Muscle layer of colon (tissue), 2 donors: ENCODE measurements around the gene TXNDC2.
"Not testable (repeated sequence)": the region's sequence is repeated elsewhere in the genome, so short reads cannot be mapped to it uniquely, and the experiment has no call there.

Source experiments
- H3K27ac ChIP-seq: one replicate; pipeline ENCODE4 v1.7.0; 2013; ENCODE audit warnings: low read depth, mild to moderate bottlenecking, low read length, moderate library complexity
- H3K27me3 ChIP-seq, 2 donors: one replicate each; pipeline ENCODE4 v1.7.0; 2013; ENCODE audit warnings: low read length in 2 of 2, mild to moderate bottlenecking in 2 of 2; ENCODE audit not compliant: insufficient read depth in 2 of 2, control insufficient read depth in 1 of 2
- H3K36me3 ChIP-seq: one replicate; pipeline ENCODE4 v1.7.0; 2013; ENCODE audit warnings: mild to moderate bottlenecking, low read length; ENCODE audit not compliant: insufficient read depth
- H3K4me1 ChIP-seq: one replicate; pipeline ENCODE4 v1.7.0; 2013; ENCODE audit warnings: mild to moderate bottlenecking, low read length; ENCODE audit not compliant: insufficient read depth
- H3K4me3 ChIP-seq, 2 donors: one replicate each; pipeline ENCODE4 v1.7.0; 2013; ENCODE audit warnings: low read length in 2 of 2, low read depth in 1 of 2, mild to moderate bottlenecking in 1 of 2, moderate library complexity in 1 of 2
- H3K9ac ChIP-seq: one replicate; pipeline ENCODE4 v1.7.0; 2013; ENCODE audit warnings: low read length
- H3K9me3 ChIP-seq: one replicate; pipeline ENCODE4 v1.7.0; 2013; ENCODE audit warnings: mild to moderate bottlenecking, low read length
- donor health status: abdominal sarcoma.
- donor health status: Adenocarcinoma of cecum.

The TXNDC2 gene

GRCh38 chr18:9891515-9891914, 5.7 kb downstream of the TXNDC2 start:
- H3K4me1 ChIP-seq, H3K9me3 ChIP-seq, H3K27ac ChIP-seq, H3K4me3 ChIP-seq, H3K27me3 ChIP-seq, H3K36me3 ChIP-seq, H3K9ac ChIP-seq: not testable (repeated sequence)

GRCh38 chr18:9894454-9895068, 8.8 kb downstream of the TXNDC2 start:
- no peaks in the 10 kb centered on the region for H3K36me3 ChIP-seq
- no peaks in the 10 kb centered on the region for H3K27me3 ChIP-seq
- no peaks in the 10 kb centered on the region for H3K9me3 ChIP-seq
- no peak overlapping the region for H3K27ac ChIP-seq
- no peak overlapping the region for H3K9ac ChIP-seq
- no peaks in the 10 kb centered on the region for H3K4me1 ChIP-seq
- no peak overlapping the region for H3K4me3 ChIP-seq

DNA sequence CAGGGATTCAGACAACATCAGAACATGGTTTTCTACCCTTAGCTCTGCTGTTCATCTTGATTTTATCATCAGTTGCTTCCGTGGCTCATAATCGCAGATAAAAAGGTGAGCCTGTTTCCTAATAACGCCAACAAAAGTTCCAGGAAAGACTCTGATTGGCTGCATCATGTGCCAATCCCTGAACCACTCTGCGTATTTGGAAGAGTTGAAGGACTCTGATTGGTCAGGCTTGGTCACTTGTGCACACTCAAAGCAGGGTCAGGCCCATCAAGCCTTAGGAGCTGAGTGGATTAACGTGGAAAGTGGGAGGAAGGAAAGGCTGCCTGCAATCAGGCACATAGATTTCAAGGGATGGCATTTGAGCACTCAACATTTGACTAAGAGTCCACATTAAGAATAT, 11.4 kb downstream of the TXNDC2 start:
- H3K4me3 ChIP-seq, result no peak overlapping the region
- H3K4me1 ChIP-seq, result no peaks in the 10 kb centered on the region
- no peak overlapping the region for H3K27ac ChIP-seq
- H3K27me3 ChIP-seq, result no peaks in the 10 kb centered on the region
- no peaks in the 10 kb centered on the region for H3K9me3 ChIP-seq
- H3K36me3 ChIP-seq, result no peaks in the 10 kb centered on the region
- no peak overlapping the region for H3K9ac ChIP-seq

GRCh38 chr18:9897787-9898291, 12.1 kb downstream of the TXNDC2 start:
- not testable (repeated sequence) for H3K27ac ChIP-seq, H3K9ac ChIP-seq, H3K4me1 ChIP-seq, H3K27me3 ChIP-seq, H3K4me3 ChIP-seq, H3K9me3 ChIP-seq, H3K36me3 ChIP-seq

DNA sequence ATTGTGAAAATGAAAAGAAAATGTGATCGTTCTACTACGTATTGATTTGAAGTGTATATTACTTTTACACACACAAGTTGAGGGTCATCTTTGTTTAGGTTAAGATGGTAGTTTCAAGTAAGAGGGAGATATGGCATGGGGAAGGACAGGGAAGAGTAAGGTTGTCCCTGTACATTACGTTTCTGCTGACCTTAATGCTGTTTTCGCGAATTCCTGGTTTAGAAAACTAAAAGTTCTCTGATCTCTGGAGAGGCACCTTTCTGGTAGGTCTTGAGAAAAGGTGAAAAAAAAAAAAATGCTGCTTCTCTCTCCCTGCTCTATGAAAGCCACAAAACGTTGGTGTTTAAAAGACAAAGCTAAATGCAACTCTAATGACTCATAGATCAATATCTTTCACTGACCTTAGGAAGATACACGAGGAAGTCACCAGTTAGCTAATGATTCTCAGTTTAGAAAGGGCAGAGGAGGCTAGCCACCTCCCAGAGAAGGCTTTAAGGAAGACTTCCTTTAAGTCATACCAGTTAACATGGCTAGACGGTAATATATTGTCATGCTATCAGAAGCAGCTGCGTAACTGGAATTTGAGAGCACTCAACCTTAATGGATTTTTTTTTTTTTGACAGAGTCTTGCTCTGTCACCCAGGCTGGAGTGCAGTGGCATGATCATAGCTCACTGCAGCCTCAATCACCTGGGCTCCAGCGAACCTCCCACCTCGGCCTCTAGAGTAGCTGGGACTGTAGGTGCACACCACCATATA, 13.2 kb downstream of the TXNDC2 start:
- Histone ChIP-seq H3K9me3 (no peaks in the 10 kb centered on the region), H3K27me3 (no peaks in the 10 kb centered on the region), H3K4me1 (no peaks in the 10 kb centered on the region), H3K36me3 (no peaks in the 10 kb centered on the region), H3K27ac (no peak overlapping the region), H3K9ac (no peak overlapping the region), H3K4me3 (no peak overlapping the region)

DNA sequence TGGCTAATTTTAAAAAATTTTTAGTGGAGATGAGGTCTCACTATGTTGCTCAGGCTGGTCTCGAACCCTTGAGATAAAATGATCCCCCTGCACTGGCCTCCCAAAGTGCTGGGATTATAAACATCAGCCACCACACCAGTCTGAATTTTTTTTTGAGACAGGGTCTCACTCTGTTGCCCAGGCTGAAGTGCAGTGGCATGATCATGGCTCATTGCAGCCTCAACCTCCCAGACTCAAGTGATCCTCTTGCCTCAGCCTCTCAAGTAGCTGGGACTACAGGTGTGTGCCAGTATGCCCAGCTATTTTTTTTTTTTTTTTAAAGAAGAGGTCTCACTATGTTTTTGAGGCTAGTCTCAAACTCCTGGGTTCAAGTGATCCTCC, 13.8 kb downstream of the TXNDC2 start:
- H3K9ac ChIP-seq, H3K36me3 ChIP-seq, H3K9me3 ChIP-seq, H3K4me3 ChIP-seq, H3K4me1 ChIP-seq, H3K27me3 ChIP-seq, H3K27ac ChIP-seq: not testable (repeated sequence)

GRCh38 chr18:9900699-9901098, 14.9 kb downstream of the TXNDC2 start:
- H3K9ac ChIP-seq, result no peak overlapping the region
- H3K27ac ChIP-seq, result no peak overlapping the region
- H3K36me3 ChIP-seq, result no peaks in the 10 kb centered on the region
- no peaks in the 10 kb centered on the region for H3K4me1 ChIP-seq
- no peaks in the 10 kb centered on the region for H3K27me3 ChIP-seq
- H3K9me3 ChIP-seq, result no peaks in the 10 kb centered on the region
- no peak overlapping the region for H3K4me3 ChIP-seq

- no peak overlapping the region for H3K4me3 ChIP-seq
These were observed 15.6 kb downstream of the TXNDC2 start for GRCh38 chr18:9901377-9901776.

GRCh38 chr18:9902264-9902663, 16.5 kb downstream of the TXNDC2 start:
- not testable (repeated sequence) for H3K9ac ChIP-seq, H3K27me3 ChIP-seq, H3K27ac ChIP-seq, H3K9me3 ChIP-seq, H3K4me3 ChIP-seq, H3K4me1 ChIP-seq, H3K36me3 ChIP-seq

More at GRCh38 chr18:9901377-9901776, 15.6 kb downstream of the TXNDC2 start:
- Histone ChIP-seq H3K9ac (no peak overlapping the region), H3K27me3 (no peaks in the 10 kb centered on the region), H3K36me3 (no peaks in the 10 kb centered on the region), H3K27ac (no peak overlapping the region), H3K9me3 (no peaks in the 10 kb centered on the region), H3K4me1 (no peaks in the 10 kb centered on the region)

DNA sequence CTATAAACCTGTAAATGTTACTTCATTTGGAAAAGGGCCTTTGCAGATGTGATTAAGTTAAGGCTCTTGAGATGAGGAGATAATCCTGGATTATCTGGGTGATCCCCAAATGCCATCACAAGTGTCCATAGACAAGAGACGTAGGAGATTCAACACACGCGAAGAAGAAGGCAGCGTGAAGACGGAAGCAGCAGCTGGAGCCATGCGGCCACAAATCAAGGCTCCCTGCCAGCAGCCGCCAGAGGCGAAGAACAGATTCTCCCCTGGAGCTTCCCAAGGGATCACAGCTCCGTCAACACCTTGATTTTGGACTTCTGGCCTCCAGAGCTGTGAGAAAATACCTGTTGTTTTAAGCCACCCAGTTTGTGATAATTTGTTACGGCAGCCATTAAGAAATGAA, 17.1 kb downstream of the TXNDC2 start:
- H3K9me3 ChIP-seq, result no peaks in the 10 kb centered on the region
- H3K27ac ChIP-seq, result no peak overlapping the region
- H3K4me3 ChIP-seq, result no peak overlapping the region
- H3K27me3 ChIP-seq, result no peaks in the 10 kb centered on the region
- H3K36me3 ChIP-seq, result no peaks in the 10 kb centered on the region
- no peaks in the 10 kb centered on the region for H3K4me1 ChIP-seq
- no peak overlapping the region for H3K9ac ChIP-seq

- Histone ChIP-seq H3K4me3 (no peak overlapping the region), H3K9ac (no peak overlapping the region)
These were observed 19.7 kb downstream of the TXNDC2 start for GRCh38 chr18:9905401-9905922.

DNA sequence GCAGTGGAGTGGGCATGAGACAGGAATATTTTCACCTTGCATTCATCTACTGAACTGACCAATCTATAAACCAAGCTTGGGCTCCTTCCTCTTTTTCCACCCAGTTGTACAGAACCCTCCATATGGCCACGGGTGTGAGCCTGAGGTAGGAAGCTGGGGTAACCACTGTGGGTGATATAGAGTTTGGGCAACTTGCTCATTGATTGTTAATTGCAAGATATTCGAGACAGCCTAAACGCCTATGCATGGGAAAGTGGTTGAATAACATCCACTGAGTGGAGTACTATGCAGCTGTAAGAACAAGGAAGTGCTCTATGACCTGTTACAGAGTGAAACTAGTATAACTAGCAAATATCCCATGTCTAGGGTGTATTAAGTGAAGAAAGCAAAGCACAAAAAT, 20.7 kb downstream of the TXNDC2 start:
- Histone ChIP-seq H3K27me3 (no peaks in the 10 kb centered on the region), H3K27ac (no peak overlapping the region), H3K4me3 (no peak overlapping the region), H3K4me1 (no peaks in the 10 kb centered on the region), H3K9ac (no peak overlapping the region), H3K36me3 (no peaks in the 10 kb centered on the region), H3K9me3 (no peaks in the 10 kb centered on the region)

More at GRCh38 chr18:9905401-9905922, 19.7 kb downstream of the TXNDC2 start:
- Histone ChIP-seq H3K27me3 (no peaks in the 10 kb centered on the region), H3K27ac (no peak overlapping the region), H3K9me3 (no peaks in the 10 kb centered on the region), H3K4me1 (no peaks in the 10 kb centered on the region), H3K36me3 (no peaks in the 10 kb centered on the region)
